Measurements from ENCODE around the gene PXMP4.

The PXMP4 gene

GRCh38 chr20:33670715-33671499, 49.2 kb downstream of the PXMP4 start:
- no peak overlapping the region for H3K4me3 ChIP-seq (ENCODE audit: low read depth, low read length)

DNA sequence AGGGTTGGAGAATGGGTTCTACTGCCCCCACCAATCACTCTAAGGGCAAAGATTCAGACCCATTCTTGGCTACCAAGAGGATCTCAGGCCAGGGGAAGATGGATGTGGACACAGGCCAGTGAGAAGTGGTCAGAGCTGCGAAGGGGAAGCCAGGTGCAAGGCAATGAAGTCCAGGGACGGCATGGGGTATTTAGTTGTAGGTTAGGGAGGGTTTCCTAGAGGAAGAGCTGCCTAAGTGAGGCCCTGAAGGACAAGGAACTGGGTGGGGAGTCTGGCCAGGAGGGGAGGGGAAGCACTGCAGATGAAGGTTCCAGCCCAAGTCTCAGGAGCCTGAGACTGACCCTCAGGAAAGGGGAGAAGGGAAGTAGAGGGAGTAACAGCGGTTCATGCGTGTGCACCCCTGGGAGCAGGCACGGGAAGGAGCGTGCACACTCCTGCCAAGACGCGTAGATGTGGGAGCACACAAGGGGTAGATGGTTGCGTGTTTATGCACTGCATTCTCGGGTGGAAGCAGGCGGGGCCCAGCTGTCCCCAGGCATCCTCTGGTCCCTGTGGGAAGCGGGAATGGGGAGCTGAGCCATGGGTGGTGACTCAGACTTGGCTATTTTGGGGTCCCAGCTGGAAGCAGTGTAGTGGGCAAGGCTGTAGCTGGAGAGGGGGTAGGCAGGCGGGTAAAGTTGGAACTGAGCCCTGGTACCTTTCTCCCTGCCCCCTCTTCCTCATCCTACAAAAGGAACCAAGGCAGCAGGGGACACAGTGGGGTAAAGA, 50.1 kb downstream of the PXMP4 start:
- no peak overlapping the region for H3K4me3 ChIP-seq (ENCODE audit: low read depth, low read length)

DNA sequence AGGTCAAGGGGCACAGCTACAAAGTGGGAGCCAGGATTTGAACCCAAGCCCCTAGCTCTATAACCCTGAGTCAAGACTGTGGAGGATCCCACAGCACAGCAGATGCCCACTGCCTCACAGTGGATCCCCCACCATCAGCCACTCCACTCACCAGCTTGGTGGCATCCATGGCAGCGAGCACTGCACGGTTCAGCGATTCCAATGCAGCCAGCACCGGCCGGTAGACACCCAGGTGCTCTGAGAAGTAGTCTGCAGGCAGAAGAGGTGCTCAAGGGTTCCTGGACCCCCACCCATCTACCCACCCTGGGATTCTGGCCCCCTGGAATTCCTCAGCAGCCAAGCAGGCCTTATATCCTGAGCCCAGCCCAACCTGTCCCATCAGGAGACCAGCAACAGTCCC, 50.9 kb downstream of the PXMP4 start:
- no peak overlapping the region for H3K4me3 ChIP-seq (ENCODE audit: low read depth, low read length)

- no peak overlapping the region for H3K4me3 ChIP-seq (ENCODE audit: low read depth, low read length)
Measured at GRCh38 chr20:33668466-33669155, 51.5 kb downstream of the PXMP4 start.

DNA sequence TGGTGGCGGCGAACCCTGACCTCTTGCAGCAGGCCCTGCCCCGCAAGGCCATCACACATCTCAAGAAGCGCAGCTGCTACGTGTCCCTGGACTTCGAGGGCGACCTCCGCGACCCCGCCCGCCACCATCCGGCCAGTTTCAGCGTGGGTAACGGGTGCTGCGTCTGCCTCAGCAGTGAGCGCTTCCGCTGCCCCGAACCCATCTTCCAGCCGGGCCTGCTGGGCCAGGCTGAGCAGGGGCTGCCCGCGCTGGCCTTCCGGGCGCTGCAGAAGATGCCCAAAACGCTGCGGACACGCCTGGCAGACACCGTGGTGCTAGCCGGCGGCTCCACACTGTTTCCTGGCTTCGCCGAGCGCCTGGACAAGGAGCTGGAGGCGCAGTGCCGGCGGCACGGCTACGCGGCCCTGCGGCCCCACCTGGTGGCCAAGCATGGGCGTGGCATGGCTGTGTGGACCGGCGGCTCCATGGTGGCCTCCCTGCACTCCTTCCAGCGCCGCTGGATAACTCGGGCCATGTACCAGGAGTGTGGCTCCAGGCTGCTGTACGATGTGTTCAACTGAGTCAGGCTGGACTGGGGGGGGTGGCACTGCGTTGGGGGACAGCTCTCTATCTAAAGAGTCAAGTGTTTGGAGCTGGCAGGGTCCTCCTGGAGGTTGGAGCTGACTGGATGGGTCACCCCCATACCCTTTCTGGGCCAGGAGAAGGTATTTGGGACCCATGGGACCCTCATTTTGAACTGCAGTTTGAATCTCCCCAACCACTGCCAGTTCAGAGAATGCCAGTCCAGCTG, 52.2 kb downstream of the PXMP4 start:
- peak overlapping the region; percentile 24 for H3K4me3 ChIP-seq (ENCODE audit: low read depth, low read length)

GRCh38 chr20:33667245-33667675, 52.9 kb downstream of the PXMP4 start:
- peak overlapping the region; percentile 24 for H3K4me3 ChIP-seq (ENCODE audit: low read depth, low read length)

DNA sequence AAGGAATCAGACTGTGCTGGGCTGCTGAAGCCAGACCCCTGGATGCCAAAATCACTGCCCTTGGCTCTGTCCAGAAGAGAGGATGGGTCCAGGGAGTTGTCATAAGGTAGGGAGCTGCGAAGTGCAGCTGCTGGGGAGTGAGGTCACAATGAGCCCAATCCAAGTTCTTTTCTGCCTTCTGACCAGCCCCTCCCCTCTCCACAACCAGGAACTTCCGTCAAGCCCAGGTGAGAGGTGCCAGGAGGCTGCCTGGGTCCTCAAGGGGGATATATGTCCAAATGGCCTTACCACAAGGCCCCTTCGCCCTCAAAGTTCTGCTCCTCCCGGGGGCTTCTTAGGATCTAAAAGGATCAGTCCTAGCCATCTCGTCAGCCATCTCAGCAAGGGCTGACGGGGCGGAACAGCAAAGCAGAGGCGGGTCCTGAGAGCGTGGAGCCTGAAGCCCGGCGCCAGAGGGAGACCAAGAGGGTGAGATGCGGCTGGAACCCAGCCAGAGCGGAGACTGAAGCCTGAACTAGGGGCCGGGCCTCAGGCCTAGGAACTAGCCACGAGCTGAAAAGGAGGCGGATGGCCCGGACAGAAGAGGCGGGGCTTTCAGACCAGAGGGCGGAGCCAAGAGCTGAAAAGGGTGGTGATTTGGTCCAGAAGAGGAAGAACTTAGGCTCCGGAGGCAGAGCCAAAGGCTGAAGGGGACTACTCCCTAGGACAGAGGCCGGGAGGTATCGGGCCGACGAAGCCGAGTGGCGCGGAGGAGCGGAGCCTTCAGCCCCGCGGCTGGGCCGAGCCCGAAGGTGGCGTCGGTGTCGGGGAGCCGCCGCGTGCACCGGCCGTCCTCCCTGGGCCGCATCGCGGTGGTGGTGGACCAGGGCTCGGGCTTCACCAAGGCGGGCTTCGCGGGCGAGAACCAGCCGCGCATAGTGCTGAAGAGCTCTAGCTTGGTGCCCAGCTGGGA, 53.5 kb downstream of the PXMP4 start, which contains the start of gene ACTL10:
TSS of gene ACTL10 (plus strand) at position 651 of the 952 bp plus-strand sequence. CDS start 555 bp downstream, outside the sequence.
- peak within 1 kb of the TSS; percentile 24 for H3K4me3 ChIP-seq (ENCODE audit: low read depth, low read length)

DNA sequence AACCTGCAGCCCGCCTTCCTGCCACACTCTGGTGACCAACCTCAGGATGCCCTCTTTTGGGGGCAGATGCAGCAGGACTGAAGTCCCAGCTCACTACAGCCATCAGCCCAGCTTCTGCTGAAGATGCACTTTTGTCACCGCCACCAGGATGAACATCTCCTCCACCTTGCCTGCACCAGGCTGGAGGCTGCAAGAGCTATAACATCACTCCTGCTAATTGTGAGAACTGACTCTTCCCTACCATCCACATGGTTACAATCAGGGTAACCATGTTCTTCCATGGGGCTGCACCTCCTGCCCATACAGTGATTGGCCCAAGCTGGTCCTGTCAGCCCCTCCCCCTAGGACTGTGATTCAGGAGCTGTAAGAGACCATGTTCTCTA, 55.4 kb downstream of the PXMP4 start:
- H3K4me3 ChIP-seq (ENCODE audit: low read depth, low read length) = no peak overlapping the region

DNA sequence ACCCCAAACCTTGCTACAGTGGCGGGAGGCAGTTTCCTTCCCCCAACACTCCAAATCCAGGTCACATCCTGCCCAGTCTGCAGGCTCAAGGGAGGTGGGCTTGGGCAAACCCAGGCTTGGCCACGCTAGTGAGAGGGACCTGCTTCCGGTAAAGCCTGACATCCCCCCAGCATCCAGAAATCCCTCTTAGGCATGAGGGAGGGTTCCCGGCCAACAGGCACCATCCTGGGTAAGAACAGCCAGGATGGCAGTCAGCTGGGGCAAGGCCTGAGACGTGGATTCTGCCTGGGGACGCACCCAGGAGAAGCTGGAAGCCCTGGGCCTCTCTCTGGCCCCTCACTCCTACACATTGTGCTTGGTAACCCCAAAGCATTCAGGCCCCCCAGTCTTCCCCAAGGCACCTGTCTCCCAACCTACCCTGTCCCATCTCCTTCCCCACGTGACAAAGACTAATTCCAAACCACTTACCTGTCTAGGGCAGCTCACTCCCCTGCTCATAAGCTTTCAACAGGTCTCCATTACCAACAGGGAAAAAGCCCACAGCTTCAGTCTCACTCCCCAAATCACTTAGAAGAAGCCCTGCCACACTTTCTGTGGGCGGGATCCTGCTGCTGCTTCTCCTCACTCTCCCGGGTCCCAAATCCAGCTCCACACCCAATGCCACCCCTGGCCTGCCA, 55.9 kb downstream of the PXMP4 start:
- peak overlapping the region; percentile 83 for H3K4me3 ChIP-seq (ENCODE audit: low read depth, low read length)

DNA sequence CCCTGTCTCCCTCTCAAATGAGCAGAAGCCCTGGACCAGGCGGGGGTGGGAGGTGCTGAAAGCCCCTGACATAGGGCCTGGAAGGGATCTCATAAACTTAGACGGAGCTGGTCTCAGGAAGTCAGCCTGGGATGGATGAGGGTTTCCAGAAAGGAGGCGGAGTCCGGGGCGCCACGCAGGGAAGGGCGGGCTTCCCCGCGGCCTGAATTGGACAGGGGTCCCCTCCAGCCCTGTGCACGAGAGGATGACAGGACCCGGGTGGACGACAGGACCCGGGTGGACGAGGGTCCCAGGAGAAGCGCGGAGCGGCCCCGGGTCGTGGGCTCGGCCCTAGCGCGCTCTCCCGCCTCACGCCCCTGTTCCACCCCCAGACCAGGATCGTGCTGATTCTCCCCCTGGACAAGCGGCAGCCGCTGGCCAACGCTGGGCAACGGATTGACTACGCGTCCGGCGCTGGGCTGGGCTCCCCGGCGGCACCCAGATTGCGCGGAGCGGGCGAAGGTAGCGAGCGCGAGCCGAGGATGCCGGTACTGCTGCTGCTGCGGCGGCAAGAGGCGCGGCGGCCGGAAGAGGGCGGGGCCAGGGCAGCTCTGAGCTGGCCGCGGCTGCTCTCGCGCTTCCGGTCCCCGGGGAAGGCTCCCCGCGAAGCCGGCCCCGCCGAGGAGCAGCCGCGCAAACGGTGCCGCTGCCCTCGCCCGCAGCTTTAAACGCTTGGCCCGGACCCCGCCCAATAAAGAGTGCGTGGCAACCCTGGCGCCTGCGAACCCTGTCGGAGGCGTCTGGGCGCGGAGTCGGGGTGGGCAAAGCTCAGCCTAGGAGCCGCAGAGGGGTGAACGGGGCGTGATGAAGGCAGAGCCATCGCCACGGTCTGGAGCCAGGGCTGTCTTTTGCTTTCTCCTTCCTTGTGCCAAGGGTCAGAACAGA, 56.7 kb downstream of the PXMP4 start:
- H3K4me3 ChIP-seq (ENCODE audit: low read depth, low read length) = peak overlapping the region; percentile 83

GRCh38 chr20:33662172-33662571, 57.9 kb downstream of the PXMP4 start, which contains the start of gene C20orf144:
Gene C20orf144 (plus strand): TSS chr20:33662327. CDS start chr20:33662346, 19 bp downstream.
- peak within 1 kb of the TSS; percentile 83 for H3K4me3 ChIP-seq (ENCODE audit: low read depth, low read length)

DNA sequence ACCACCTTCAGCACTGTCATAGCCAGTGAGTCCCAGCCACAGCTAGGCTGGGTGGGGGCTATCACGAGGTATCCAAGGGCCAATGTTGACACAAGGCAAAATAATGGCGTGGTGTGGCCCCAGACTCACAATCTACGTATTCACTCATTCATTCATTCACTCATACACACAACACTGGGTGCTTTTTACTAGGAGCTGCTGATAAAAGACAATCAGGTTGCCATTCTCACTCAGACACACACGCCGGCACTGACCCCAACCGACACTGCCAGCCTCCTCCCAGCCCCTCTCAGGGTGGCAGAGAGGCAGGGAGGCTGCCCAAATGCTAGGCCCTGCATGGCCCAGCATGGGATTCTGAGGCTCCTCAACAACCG, 59.4 kb downstream of the PXMP4 start:
- no peak overlapping the region for H3K4me3 ChIP-seq (ENCODE audit: low read depth, low read length)

- H3K4me3 ChIP-seq (ENCODE audit: low read depth, low read length) = no peak overlapping the region
Measured at GRCh38 chr20:33660035-33660684, 60.0 kb downstream of the PXMP4 start.

GRCh38 chr20:33659341-33660034, 60.6 kb downstream of the PXMP4 start:
- no peak overlapping the region for H3K4me3 ChIP-seq (ENCODE audit: low read depth, low read length)

DNA sequence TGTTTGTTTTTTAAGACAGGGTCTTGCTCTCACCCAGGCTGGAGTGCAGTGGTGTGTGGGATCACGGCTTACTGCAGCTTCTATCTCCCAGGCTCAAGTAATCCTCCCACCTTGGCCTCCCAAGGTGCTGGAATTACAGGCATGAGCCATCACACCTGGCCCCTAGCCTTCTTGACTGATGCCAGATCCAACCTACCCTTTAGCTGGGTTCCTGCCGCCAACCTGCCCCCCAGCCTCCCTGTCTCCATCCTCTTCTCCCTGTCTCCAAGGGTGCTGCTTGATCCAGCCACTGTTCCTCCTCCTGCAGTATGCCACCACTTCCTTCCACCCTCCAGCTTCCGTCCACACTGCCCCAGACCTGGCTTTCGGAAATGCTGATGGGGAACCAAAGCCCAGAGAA, 61.2 kb downstream of the PXMP4 start:
- H3K4me3 ChIP-seq (ENCODE audit: low read depth, low read length) = no peak overlapping the region

DNA sequence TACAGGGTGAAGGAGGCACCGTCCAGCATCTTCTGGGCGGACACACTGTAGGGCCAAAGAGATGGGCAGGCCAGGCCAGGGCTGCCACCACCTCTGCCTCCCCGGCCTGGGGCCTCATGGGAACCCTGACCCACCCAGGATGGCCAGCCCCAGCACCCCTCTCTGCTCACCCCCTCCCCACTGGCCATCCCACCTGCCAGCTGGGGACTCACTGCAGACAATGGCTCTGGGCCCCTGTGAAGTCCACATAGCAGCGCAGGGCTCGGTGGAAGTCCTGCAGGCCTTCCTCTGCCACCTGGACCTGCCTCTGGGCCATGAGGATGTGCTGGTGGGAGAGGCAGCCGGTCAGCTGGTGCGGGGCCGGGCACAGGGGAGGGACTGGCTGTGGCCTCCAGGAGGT, 61.6 kb downstream of the PXMP4 start:
- H3K4me3 ChIP-seq (ENCODE audit: low read depth, low read length) = no peak overlapping the region

GRCh38 chr20:33657704-33658095, 62.4 kb downstream of the PXMP4 start:
- no peak overlapping the region for H3K4me3 ChIP-seq (ENCODE audit: low read depth, low read length)

Measured in iPS-11a (cell line).